Activated gamma-delta T cell treated with Interleukin-2 at 50 U/mL for 16 hours (primary cell): ENCODE results near the gene FCER1A.
"Not testable (repeated sequence)": the region's sequence is repeated elsewhere in the genome, so short reads cannot be mapped to it uniquely, and the experiment has no call there.

ENCODE experiments used
- DNase-seq: peaks from one replicate; pipeline ENCODE4 v3.0.0-alpha.2; 2020

The FCER1A gene

GRCh38 chr1:159302095-159302494 is at the start of gene FCER1A:
FCER1A (plus strand) TSS chr1:159302336; CDS start chr1:159302365, 29 bp downstream.
- no peak for DNase-seq

- DNase-seq, result no peak
These were observed 40.8 kb upstream of the FCER1A start for GRCh38 chr1:159261311-159261710.

- DNase-seq, result no peak
These were observed 40.2 kb upstream of the FCER1A start for GRCh38 chr1:159261721-159262494.

- no peak for DNase-seq
These were observed 35.3 kb upstream of the FCER1A start for GRCh38 chr1:159266832-159267231.

GRCh38 chr1:159274631-159275030 is 27.5 kb upstream of the FCER1A start:
- no peak for DNase-seq

GRCh38 chr1:159275891-159276290 is 26.2 kb upstream of the FCER1A start:
- no peak for DNase-seq

GRCh38 chr1:159279773-159280172 is 22.4 kb upstream of the FCER1A start:
- DNase-seq, result no peak

- no peak for DNase-seq
These were observed 20.0 kb upstream of the FCER1A start for GRCh38 chr1:159282118-159282517.

GRCh38 chr1:159289060-159289459 is 13.1 kb upstream of the FCER1A start:
- DNase-seq, result no peak

- no peak for DNase-seq
These were observed 10.7 kb upstream of the FCER1A start for GRCh38 chr1:159291424-159291823.

GRCh38 chr1:159296706-159297375 is 5.3 kb upstream of the FCER1A start:
- DNase-seq, result no peak

GRCh38 chr1:159300146-159300545 is 2.0 kb upstream of the FCER1A start:
- DNase-seq, result no peak

- no peak for DNase-seq
These were observed 5.3 kb downstream of the FCER1A start for GRCh38 chr1:159307346-159308020.

GRCh38 chr1:159311679-159312078 is 9.5 kb downstream of the FCER1A start:
- DNase-seq, result no peak

GRCh38 chr1:159315381-159315780 is 13.2 kb downstream of the FCER1A start:
- DNase-seq, result no peak

GRCh38 chr1:159318784-159319551 is 16.8 kb downstream of the FCER1A start:
- no peak for DNase-seq

- no peak for DNase-seq
These were observed 32.7 kb downstream of the FCER1A start for GRCh38 chr1:159334797-159335196.

GRCh38 chr1:159338018-159338417 is 35.9 kb downstream of the FCER1A start:
- DNase-seq, result no peak

GRCh38 chr1:159339536-159339935 is 37.4 kb downstream of the FCER1A start:
- no peak for DNase-seq

- DNase-seq, result no peak
These were observed 39.6 kb downstream of the FCER1A start for GRCh38 chr1:159341736-159342135.

- no peak for DNase-seq
These were observed 40.8 kb downstream of the FCER1A start for GRCh38 chr1:159342761-159343425.

GRCh38 chr1:159349374-159349773 is 47.2 kb downstream of the FCER1A start:
- not testable (repeated sequence) for DNase-seq

- DNase-seq, result no peak
These were observed 50.3 kb downstream of the FCER1A start for GRCh38 chr1:159352436-159352835.
